Activated CD4-positive, alpha-beta T cell treated with anti-CD3 and anti-CD28 coated beads for 36 hours (primary cell): ENCODE data around the gene LSM4. TPM values are rescaled to one million over a fixed set of nuclear protein-coding genes. Genes with fewer than 3 reads are reported as not detected.

Source experiments
- ATAC-seq: fragments of 200-7000 bp; cut with Tn5 transposase; one replicate; pipeline ENCODE4 v1.10.0; 2021; ENCODE audit warnings: mild to moderate bottlenecking, moderate library complexity
- CTCF ChIA-PET: fragments of 350-600 bp; sonication (Branson Sonifier 250); formaldehyde crosslinking; loops from one replicate; lab custom pipeline; 2021; ENCODE audit warnings: antibody characterized with exemption; lab: Charles Lee
- POLR2A ChIA-PET: fragments of 350-600 bp; sonication (Branson Sonifier 250); formaldehyde crosslinking; loops from one replicate; lab custom pipeline; 2021; ENCODE audit warnings: antibody characterized with exemption, inconsistent platforms; lab: Charles Lee
- DNase-seq: peaks from one replicate; pipeline ENCODE4 v3.0.0-alpha.2; 2020
- H3K27ac Mint-ChIP-seq: one replicate; pipeline ENCODE4 v1.8.0; 2021; ENCODE audit warnings: mixed read lengths
- H3K27me3 Mint-ChIP-seq: one replicate; pipeline ENCODE4 v1.8.0; 2021; ENCODE audit warnings: mixed read lengths
- H3K36me3 Mint-ChIP-seq: one replicate; pipeline ENCODE4 v1.8.0; 2021; ENCODE audit warnings: low read depth, mixed read lengths
- H3K4me1 Mint-ChIP-seq: one replicate; pipeline ENCODE4 v1.8.0; 2021; ENCODE audit warnings: mixed read lengths
- H3K4me3 Mint-ChIP-seq: one replicate; pipeline ENCODE4 v1.8.0; 2021; ENCODE audit warnings: mild to moderate bottlenecking, moderate library complexity, mixed read lengths
- H3K9me3 Mint-ChIP-seq: one replicate; pipeline ENCODE4 v1.8.0; 2021; ENCODE audit warnings: low read depth, mixed read lengths
- intact Hi-C, 2 experiments: fragments of 100-400 bp; cut with DNase I in 1 of 2; cut with micrococcal nuclease in 1 of 2; formaldehyde crosslinking; loops; one replicate each; pipeline versions ENCODE4 v1.14.2 to v1.15.1; 2022 to 2024; cut with DNase I, micrococcal nuclease
- total RNA-seq, 2 experiments: library from RNA; stranded (reverse); gene quantifications; one replicate each; pipeline ENCODE4 v1.2.3, GENCODE V29; 2021

LSM4 gene
- total RNA-seq, 2 experiments from 2014 or later, result 269 to 370 TPM

DNA sequence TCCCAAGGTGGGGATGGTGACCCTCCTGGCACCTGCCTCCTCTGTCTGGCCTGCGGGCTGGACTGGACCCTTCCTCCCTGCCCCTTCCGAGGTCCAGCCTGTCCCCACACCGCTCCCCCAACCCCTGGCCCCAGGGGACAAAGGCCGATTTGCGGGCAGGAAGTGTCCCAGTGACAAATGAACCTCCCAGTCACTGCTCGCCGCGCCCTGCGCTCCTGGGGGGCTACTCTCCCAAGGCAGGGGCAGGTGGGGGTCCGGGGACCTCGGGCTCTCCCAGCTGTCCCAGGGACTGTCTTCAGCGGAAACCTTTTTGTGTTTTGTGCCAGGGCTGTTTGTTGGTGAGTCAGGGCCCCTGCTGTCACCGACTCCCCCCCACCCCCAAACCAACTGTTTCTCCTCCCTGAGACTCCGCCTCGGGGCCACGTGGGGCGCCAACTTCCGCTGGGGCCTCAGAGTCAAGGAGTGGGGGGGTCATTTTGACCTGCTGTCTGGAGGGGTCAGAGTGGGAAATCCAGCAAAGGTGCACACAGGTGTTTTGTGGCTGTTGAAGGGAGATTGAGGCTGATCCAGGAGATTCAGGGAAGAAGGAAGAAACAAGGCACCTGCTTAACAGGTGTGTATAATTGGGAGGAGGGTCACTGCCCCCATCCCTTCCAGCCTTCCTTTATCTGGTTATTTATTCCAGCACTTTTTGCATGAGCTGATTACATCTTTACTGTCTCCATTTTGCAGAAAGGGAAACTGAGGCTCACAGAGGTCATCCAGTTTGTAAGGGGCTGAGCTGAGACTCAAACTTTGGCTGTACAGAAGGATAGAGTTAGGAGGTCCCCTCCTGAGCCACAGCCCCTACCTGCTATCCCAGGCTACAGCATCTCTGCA, 18.4 kb upstream of the LSM4 start:
- CTCF ChIA-PET, result interaction anchor here (0.6 to 2.3 kb wide), 4 partner anchors 13 to 122 kb away, joined by 3 to 10 read pairs (median 6); no protein-coding TSS in a partner anchor
- DNase-seq (peak; percentile 87), ATAC-seq (peak; percentile 87)
- Mint-ChIP-seq H3K4me1 (peaks cover 19% of the 10 kb centered on the region), H3K27ac (peak overlapping the region; percentile 93), H3K4me3 (peak overlapping the region; percentile 69), H3K9me3 (no peaks in the 10 kb centered on the region), H3K27me3 (no peaks in the 10 kb centered on the region), H3K36me3 (no peaks in the 10 kb centered on the region)
- intact Hi-C loops, result loop anchor here in 1 of 2 experiments (1.0 to 5.0 kb wide), 5 partner anchors 13 to 491 kb away; partner anchors contain the start of genes RAB3A and UPF1
- POLR2A ChIA-PET, result interaction anchor here (1.6 to 3.0 kb wide), 3 partner anchors 20 to 63 kb away, joined by 4 to 16 read pairs (median 8); no protein-coding TSS in a partner anchor

DNA sequence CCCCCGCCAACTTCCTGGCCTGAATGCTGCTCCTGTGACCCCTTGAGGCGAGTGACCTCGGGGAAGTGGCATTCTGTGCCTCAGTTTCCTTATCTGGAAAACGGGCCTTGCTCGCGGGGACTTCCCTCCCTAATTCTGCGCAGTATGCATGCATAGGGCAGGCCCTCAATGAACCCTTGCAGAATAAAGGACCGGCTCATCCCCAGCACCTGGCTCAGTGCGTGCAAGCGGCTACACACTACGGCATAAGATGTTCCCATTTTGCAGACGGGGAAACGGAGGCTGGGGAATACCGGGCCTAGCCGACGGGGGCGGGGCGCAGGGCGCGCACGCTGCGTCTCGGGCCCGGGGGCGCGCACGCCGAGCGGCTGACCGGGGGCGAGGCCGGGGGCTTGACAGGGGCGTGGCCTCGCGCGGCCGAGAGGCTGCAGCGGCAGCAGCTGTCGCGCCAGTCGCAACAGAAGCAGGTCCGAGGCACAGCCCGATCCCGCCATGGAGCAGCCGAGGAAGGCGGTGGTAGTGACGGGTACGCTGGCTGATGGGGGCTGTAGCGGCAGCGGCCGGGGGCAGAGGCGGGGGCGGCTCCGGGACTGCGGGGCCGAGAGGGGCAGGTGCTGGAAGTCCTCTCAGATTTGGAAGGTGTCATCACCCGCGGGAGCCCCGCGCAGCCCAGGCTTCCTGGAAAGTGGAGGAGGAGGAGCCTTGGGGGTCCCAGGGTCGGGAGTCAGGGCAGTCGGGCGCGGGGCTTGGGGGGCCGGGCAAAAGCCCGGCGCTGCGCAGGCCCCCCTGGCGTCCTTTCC, 17.5 kb upstream of the LSM4 start, which contains the start of gene PGPEP1:
Gene PGPEP1 (plus strand): TSS at position 409 of the 800 bp plus-strand sequence. CDS start 84 bp downstream, at position 493.
- intact Hi-C loops, result loop anchor here in 1 of 2 experiments (1.0 to 5.0 kb wide), 4 partner anchors 12 to 492 kb away; partner anchors contain the start of genes RAB3A and UPF1
- peak; percentile 78 for DNase-seq
- Mint-ChIP-seq H3K27me3 (no peaks in the 10 kb centered on the region), H3K4me3 (peak within 1 kb of the TSS; percentile 69), H3K4me1 (peaks cover 19% of the 10 kb centered on the region), H3K9me3 (no peaks in the 10 kb centered on the region), H3K27ac (peak within 1 kb of the TSS; percentile 93), H3K36me3 (no peaks in the 10 kb centered on the region)
- ChIA-PET CTCF (interaction anchor here (1.0 to 4.3 kb wide), 6 partner anchors 12 to 62 kb away, joined by 3 to 47 read pairs (median 8); partner anchors contain the start of gene LSM4), POLR2A (interaction anchor here (1.4 to 3.0 kb wide), 3 partner anchors 12 to 61 kb away, joined by 4 to 16 read pairs (median 4); no protein-coding TSS in a partner anchor)
- ATAC-seq, result peak; percentile 53

GRCh38 chr19:18339723-18340122, 16.8 kb upstream of the LSM4 start:
- ChIA-PET POLR2A (interaction anchor here (0.7 to 3.0 kb wide), 4 partner anchors 11 to 60 kb away, joined by 4 to 16 read pairs (median 5); no protein-coding TSS in a partner anchor), CTCF (interaction anchor here (0.8 to 4.3 kb wide), 7 partner anchors 12 to 87 kb away, joined by 3 to 47 read pairs (median 3); partner anchors contain the start of gene LSM4)
- intact Hi-C loops, result loop anchor here in 1 of 2 experiments (1.0 to 5.0 kb wide), 4 partner anchors 11 to 493 kb away; partner anchors contain the start of genes RAB3A and UPF1
- H3K4me3 Mint-ChIP-seq, result peak overlapping the region; percentile 69
- no peak for DNase-seq
- no peak for ATAC-seq
- H3K27ac Mint-ChIP-seq, result peak overlapping the region; percentile 72
- H3K27me3 Mint-ChIP-seq, result no peaks in the 10 kb centered on the region
- H3K9me3 Mint-ChIP-seq, result no peaks in the 10 kb centered on the region
- peaks cover 19% of the 10 kb centered on the region for H3K4me1 Mint-ChIP-seq
- H3K36me3 Mint-ChIP-seq, result no peaks in the 10 kb centered on the region

GRCh38 chr19:18338541-18338940, 15.7 kb upstream of the LSM4 start:
- no peak overlapping the region for H3K27ac Mint-ChIP-seq
- intact Hi-C loops, result no loop called here

DNA sequence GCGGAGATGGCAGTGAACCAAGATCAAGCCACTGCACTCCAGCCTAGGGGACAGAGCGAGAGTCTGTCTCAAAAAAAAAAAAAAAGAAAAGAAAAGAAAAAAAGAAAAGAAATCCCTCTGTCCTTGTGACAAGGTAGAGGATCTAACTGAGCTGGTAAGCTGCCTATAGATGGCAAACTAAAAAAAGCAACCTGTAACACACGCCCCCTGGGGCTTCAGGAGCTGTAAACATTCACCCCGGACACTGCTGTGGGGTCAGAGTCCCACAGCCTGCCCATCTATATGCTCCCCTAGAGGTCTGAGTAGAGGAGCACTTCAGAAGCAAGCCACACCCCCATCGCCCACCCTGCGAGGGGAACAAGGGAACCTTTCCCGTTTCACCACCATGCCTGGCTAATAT, 13.2 kb upstream of the LSM4 start:
- no peak for ATAC-seq
- Mint-ChIP-seq H3K4me3 (no peak overlapping the region), H3K4me1 (peaks cover 6% of the 10 kb centered on the region), H3K36me3 (no peaks in the 10 kb centered on the region), H3K9me3 (no peaks in the 10 kb centered on the region), H3K27ac (no peak overlapping the region), H3K27me3 (no peaks in the 10 kb centered on the region)
- intact Hi-C loops, result no loop called here
- ChIA-PET POLR2A (no interaction called here), CTCF (interaction anchor here (0.9 to 4.3 kb wide), 2 partner anchors 8 to 52 kb away, joined by 4 to 47 read pairs; no protein-coding TSS in a partner anchor)
- DNase-seq, result no peak

More at GRCh38 chr19:18338541-18338940, 15.7 kb upstream of the LSM4 start:
- Mint-ChIP-seq H3K4me3 (no peak overlapping the region), H3K36me3 (no peaks in the 10 kb centered on the region), H3K4me1 (peaks cover 14% of the 10 kb centered on the region), H3K27me3 (no peaks in the 10 kb centered on the region), H3K9me3 (no peaks in the 10 kb centered on the region)
- no peak for ATAC-seq
- DNase-seq, result no peak
- ChIA-PET POLR2A (interaction anchor here (1.4 to 3.0 kb wide), 2 partner anchors 10 to 59 kb away, joined by 4 to 16 read pairs; no protein-coding TSS in a partner anchor), CTCF (interaction anchor here (0.7 to 4.3 kb wide), 8 partner anchors 10 to 86 kb away, joined by 3 to 47 read pairs (median 4); no protein-coding TSS in a partner anchor)

- no peak for ATAC-seq
These were observed 10.8 kb upstream of the LSM4 start for GRCh38 chr19:18333680-18334079.

DNA sequence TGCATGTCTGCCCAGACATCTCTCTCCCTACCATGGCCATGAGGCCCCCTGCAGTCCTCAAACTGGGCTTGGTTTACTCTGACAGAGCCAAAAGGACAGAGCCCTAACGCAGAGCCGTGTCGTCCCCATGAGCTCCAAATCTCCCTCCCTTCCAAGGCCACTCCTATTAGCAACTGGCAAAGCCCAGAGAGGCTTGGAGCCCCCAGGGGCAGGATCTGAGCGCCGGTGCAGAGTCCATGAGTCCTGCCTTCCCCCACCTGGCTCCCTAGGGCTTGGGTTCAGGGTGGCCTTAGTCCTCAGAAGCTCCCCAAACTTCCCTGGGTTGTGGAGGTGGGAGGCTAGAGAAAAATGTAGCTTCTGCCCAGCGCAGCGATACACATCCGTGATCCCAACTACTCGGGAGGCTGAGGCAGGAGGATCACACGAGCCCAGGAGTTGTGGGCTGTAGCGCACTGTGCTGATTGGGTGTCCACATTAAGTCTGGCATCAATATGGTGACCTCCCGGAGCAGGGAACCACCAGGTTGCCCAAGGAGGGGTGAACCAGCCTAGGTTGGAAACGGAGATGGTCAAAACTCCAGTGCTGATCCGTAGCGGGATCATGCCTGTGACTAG, 10.1 kb upstream of the LSM4 start:
- no peak for ATAC-seq

More at GRCh38 chr19:18333680-18334079, 10.8 kb upstream of the LSM4 start:
- no peaks in the 10 kb centered on the region for H3K9me3 Mint-ChIP-seq
- H3K27ac Mint-ChIP-seq, result no peak overlapping the region
- H3K27me3 Mint-ChIP-seq, result no peaks in the 10 kb centered on the region
- no peak for DNase-seq
- no peaks in the 10 kb centered on the region for H3K36me3 Mint-ChIP-seq
- ChIA-PET CTCF (no interaction called here), POLR2A (no interaction called here)
- H3K4me1 Mint-ChIP-seq, result peaks cover 4% of the 10 kb centered on the region
- H3K4me3 Mint-ChIP-seq, result no peak overlapping the region
- intact Hi-C loops, result no loop called here

GRCh38 chr19:18330868-18331267, 8.0 kb upstream of the LSM4 start:
- ChIA-PET POLR2A (interaction anchor here (0.6 kb wide), 3 partner anchors 52 to 75 kb away, joined by 3 read pairs; a partner anchor contains a TSS), CTCF (interaction anchor here (0.6 to 7.7 kb wide), 5 partner anchors 31 to 222 kb away, joined by 3 to 208 read pairs (median 5); partner anchors contain the start of gene JUND)
- Mint-ChIP-seq H3K9me3 (no peaks in the 10 kb centered on the region), H3K27ac (no peak overlapping the region), H3K36me3 (no peaks in the 10 kb centered on the region), H3K4me3 (no peak overlapping the region), H3K27me3 (no peaks in the 10 kb centered on the region), H3K4me1 (peaks cover 9% of the 10 kb centered on the region)
- intact Hi-C loops, result no loop called here
- ATAC-seq (no peak), DNase-seq (no peak)

More for the DNA sequence above, 10.1 kb upstream of the LSM4 start:
- no peak for DNase-seq
- Mint-ChIP-seq H3K27ac (no peak overlapping the region), H3K36me3 (no peaks in the 10 kb centered on the region), H3K4me3 (no peak overlapping the region), H3K4me1 (peaks cover 9% of the 10 kb centered on the region), H3K9me3 (no peaks in the 10 kb centered on the region), H3K27me3 (no peaks in the 10 kb centered on the region)
- POLR2A ChIA-PET, result no interaction called here
- intact Hi-C loops, result no loop called here
- CTCF ChIA-PET, result interaction anchor here (1.0 to 1.2 kb wide), 2 partner anchors 11 to 61 kb away, joined by 3 to 4 read pairs; no protein-coding TSS in a partner anchor

DNA sequence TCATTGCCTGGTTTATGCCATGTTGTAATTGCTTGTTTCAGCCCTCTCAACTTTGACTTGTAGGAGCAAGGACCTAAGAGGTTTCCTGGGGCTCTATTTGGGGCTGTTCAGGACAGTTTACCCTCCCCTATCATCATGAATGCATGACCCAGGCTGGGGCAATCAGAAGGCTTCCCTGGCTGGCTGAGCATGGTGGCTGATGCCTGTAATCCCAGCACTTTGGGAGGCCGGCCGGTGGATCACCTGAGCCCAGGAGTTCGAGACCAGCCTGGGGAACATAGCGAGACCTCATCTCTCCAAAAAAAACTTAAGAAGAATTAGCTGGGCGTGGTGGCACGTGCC, 6.1 kb upstream of the LSM4 start:
- DNase-seq (no peak), ATAC-seq (no peak)
- CTCF ChIA-PET, result interaction anchor here (0.5 to 7.7 kb wide), 44 partner anchors 8 to 734 kb away, joined by 3 to 208 read pairs (median 4); partner anchors contain the start of genes IQCN, JUND and MPV17L2
- no peaks in the 10 kb centered on the region for H3K36me3 Mint-ChIP-seq
- no peaks in the 10 kb centered on the region for H3K27me3 Mint-ChIP-seq
- no peaks in the 10 kb centered on the region for H3K9me3 Mint-ChIP-seq
- H3K4me3 Mint-ChIP-seq, result peak overlapping the region; percentile 65
- POLR2A ChIA-PET, result interaction anchor here (0.8 to 2.2 kb wide), 9 partner anchors 10 to 136 kb away, joined by 3 to 42 read pairs (median 10); partner anchors contain the start of genes IQCN, JUND and MPV17L2
- H3K27ac Mint-ChIP-seq, result peak overlapping the region; percentile 31
- peaks cover 15% of the 10 kb centered on the region for H3K4me1 Mint-ChIP-seq
- intact Hi-C loops, result loop anchor here in 1 of 2 experiments (5.0 kb wide), 1 partner anchor 83 kb away; no protein-coding TSS in a partner anchor
